ENCODE measurements around the gene MDC1.

DNA sequence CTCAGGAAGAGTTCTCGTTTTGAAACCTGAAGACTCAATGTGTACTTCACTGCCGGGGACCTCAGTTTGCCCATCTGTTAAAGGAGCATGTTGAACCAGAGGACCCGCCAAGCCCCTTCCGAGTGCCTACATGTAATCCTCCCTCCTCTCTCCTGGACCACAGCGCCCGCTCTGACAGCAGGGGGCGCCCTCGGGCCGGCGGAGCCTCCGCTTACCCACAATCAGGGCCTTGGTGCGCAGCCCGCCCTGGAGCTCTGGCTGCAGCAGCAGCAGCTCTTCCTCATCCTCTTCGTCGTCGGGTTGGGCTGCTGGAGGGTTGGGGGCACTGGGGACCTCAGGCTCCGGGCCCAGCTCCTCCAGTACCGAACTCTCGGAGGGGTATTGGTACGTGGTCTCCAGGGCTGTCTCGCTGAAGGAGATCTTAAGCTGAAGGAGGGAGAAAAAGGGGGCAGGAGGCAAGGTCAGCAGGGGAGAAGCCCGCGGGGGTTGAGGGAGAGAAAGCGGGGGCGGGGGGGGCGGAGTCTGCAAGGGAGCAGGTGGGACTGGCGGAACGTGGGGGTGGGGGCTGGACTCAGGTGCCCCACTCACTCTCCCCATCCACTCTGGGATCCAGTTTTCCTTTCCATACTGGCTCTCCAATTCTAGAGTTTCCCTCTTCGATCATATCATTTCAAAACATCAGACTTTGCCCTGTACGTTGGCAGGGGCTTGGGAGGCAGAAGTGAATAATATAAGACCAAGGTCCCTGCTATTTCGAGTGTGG is 37.9 kb downstream of the MDC1 start:
- TF ChIP-seq, protein P1, sequence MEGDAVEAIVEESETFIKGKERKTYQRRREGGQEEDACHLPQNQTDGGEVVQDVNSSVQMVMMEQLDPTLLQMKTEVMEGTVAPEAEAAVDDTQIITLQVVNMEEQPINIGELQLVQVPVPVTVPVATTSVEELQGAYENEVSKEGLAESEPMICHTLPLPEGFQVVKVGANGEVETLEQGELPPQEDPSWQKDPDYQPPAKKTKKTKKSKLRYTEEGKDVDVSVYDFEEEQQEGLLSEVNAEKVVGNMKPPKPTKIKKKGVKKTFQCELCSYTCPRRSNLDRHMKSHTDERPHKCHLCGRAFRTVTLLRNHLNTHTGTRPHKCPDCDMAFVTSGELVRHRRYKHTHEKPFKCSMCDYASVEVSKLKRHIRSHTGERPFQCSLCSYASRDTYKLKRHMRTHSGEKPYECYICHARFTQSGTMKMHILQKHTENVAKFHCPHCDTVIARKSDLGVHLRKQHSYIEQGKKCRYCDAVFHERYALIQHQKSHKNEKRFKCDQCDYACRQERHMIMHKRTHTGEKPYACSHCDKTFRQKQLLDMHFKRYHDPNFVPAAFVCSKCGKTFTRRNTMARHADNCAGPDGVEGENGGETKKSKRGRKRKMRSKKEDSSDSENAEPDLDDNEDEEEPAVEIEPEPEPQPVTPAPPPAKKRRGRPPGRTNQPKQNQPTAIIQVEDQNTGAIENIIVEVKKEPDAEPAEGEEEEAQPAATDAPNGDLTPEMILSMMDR (conservative IDR thresholded peaks at IDR 0.05; ENCODE audit: low read length) = peak; percentile 98
- TF ChIP-seq EZH2phosphoT487 (IDR thresholded peaks at IDR 0.05; ENCODE audit: borderline replicate concordance) = no peak

Measured in Loucy (cell line).